ENCODE measurements around the gene CORO2A.

CORO2A gene

DNA sequence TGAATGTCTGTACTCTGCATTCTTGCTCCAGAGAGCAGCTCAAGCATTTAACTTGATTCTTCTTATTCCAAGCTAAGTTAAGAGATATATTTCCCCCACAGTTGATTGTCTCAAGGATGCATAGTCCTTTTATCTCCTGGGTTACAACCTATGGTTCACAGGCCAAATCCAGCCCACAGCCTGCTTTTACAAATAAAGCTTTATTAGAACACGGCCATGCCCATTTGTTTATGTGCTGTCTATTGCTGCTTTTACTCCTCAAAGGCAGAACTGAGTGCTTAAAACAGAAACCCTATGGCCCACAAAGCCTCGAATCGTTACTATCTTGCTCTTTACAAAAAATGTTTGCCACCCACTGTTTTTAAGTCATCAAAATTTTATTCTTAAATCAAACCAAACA is 37.2 kb upstream of the CORO2A start:
- no peak overlapping the region for H3K9ac ChIP-seq (ENCODE audit: low read length)
- peaks cover 57% of the 10 kb centered on the region for H3K4me1 ChIP-seq (ENCODE audit: control insufficient read depth, insufficient read depth, low read length)
- peaks cover 11% of the 10 kb centered on the region for H3K36me3 ChIP-seq (ENCODE audit: control insufficient read depth, insufficient read depth, low read length, severe bottlenecking)
- no peak overlapping the region for H3K4me3 ChIP-seq (ENCODE audit: low read length)
- H3K9me3 ChIP-seq (ENCODE audit: control insufficient read depth, low read length) = no peaks in the 10 kb centered on the region
- no peak for DNase-seq (ENCODE audit: low read depth)
- H3K27me3 ChIP-seq (replicated peaks; ENCODE audit: control insufficient read depth, insufficient read depth, low read length) = no peaks in the 10 kb centered on the region

DNA sequence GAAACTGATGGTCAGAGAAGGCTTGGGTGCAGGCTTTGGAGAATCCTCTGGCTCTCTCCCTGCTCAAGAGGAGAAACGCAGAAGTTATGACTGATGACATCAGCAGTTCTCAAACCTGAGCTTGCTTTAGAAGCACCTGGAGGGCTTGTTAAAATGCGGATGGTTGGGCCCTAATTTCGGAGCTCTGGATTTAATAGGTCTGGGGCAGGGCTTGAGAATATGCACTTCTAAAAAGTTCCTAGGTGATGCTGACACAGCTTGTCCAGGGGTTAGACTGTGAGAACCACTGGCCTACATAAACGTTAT is 36.6 kb upstream of the CORO2A start:
- H3K27me3 ChIP-seq (replicated peaks; ENCODE audit: control insufficient read depth, insufficient read depth, low read length) = no peaks in the 10 kb centered on the region

DNA sequence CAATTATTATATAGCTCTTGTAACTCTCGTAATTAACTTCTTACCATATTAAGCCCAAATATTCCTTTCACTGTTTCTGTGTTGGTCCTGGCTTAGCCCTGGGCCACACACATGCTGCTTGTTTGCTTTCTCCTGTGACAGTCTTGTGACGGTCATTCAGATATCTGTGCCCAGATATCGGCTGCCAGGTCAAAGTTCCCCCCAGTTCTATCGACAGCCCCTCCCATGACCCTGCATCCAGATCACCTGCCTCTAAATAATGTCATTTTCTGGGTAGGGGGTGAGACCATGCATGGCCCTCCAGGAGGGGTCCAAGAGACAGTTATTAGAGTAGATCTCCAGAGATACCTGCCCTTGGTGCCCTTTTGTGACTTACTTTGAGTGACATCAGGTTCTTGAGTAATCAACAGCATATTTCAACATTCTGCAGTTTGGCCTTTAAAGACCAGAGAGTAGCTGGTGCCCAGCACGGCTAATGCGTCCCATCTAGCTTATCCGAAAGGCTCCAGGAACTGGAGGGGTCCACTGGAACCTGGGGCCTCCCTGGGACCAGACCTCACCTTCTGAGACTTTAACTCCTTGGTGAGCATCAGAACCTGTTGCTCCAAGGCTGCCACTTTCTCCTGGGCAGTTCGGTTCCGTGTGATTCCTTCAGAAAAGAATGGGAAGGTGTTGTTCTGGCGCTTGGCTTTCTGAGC is 36.1 kb upstream of the CORO2A start:
- H3K4me3 ChIP-seq (ENCODE audit: low read length) = no peak overlapping the region
- no peak for DNase-seq (ENCODE audit: low read depth)
- H3K27me3 ChIP-seq (replicated peaks; ENCODE audit: control insufficient read depth, insufficient read depth, low read length) = no peaks in the 10 kb centered on the region
- H3K4me1 ChIP-seq (ENCODE audit: control insufficient read depth, insufficient read depth, low read length) = peaks cover 62% of the 10 kb centered on the region
- H3K9me3 ChIP-seq (ENCODE audit: control insufficient read depth, low read length) = no peaks in the 10 kb centered on the region
- H3K36me3 ChIP-seq (ENCODE audit: control insufficient read depth, insufficient read depth, low read length, severe bottlenecking) = peaks cover 11% of the 10 kb centered on the region
- no peak overlapping the region for H3K9ac ChIP-seq (ENCODE audit: low read length)

More for the DNA sequence above, 36.6 kb upstream of the CORO2A start:
- Histone ChIP-seq H3K4me3 (ENCODE audit: low read length) (no peak overlapping the region), H3K4me1 (ENCODE audit: control insufficient read depth, insufficient read depth, low read length) (peaks cover 62% of the 10 kb centered on the region), H3K9ac (ENCODE audit: low read length) (no peak overlapping the region), H3K9me3 (ENCODE audit: control insufficient read depth, low read length) (no peaks in the 10 kb centered on the region), H3K36me3 (ENCODE audit: control insufficient read depth, insufficient read depth, low read length, severe bottlenecking) (peaks cover 11% of the 10 kb centered on the region)
- DNase-seq (ENCODE audit: low read depth) = no peak

DNA sequence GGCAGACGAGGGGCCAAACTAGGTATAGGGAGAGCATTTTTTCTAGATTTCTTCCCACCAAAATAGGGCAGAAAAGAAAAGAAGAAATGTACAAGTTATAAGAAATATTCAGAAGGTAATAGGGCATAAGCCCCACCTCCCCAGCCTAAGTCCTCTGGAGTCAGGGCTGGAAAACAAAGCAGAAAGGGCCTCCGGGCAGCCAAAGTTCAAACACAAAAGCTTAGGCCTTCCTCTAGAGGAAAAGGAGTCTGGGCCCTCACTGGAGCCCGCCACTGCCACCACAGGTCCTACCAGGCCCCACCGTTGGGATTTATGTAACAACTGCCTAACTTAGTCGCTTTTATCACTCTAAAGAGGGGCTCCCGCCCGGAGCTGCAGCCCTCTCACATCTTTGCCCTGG is 35.4 kb upstream of the CORO2A start:
- Histone ChIP-seq H3K4me1 (ENCODE audit: control insufficient read depth, insufficient read depth, low read length) (peaks cover 62% of the 10 kb centered on the region), H3K36me3 (ENCODE audit: control insufficient read depth, insufficient read depth, low read length, severe bottlenecking) (peaks cover 8% of the 10 kb centered on the region), H3K9ac (ENCODE audit: low read length) (no peak overlapping the region), H3K27me3 (replicated peaks; ENCODE audit: control insufficient read depth, insufficient read depth, low read length) (no peaks in the 10 kb centered on the region), H3K4me3 (ENCODE audit: low read length) (no peak overlapping the region), H3K9me3 (ENCODE audit: control insufficient read depth, low read length) (no peaks in the 10 kb centered on the region)
- DNase-seq (ENCODE audit: low read depth) = no peak

DNA sequence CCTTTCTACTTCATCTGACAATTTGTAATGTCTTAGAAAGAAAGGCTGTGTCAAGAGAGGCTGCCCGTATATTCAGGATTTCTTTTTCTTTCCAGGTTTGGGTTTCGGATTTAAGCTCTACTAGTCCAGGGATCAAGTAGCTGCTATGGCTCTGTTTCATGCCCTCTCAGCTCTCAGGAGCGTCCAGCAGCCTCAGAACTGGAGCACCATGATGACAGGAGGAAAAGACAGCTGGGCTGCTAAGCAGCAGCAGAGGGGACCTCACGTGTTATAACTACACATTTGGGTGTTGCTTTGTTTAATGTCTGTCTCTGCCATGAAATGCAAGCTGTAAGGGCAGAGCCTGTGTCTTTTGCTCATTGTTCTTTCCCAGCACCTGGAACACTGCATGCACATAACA is 34.5 kb upstream of the CORO2A start:
- no peak for DNase-seq (ENCODE audit: low read depth)
- H3K4me3 ChIP-seq (ENCODE audit: low read length) = no peak overlapping the region
- H3K36me3 ChIP-seq (ENCODE audit: control insufficient read depth, insufficient read depth, low read length, severe bottlenecking) = peaks cover 6% of the 10 kb centered on the region
- no peak overlapping the region for H3K9ac ChIP-seq (ENCODE audit: low read length)
- H3K9me3 ChIP-seq (ENCODE audit: control insufficient read depth, low read length) = no peaks in the 10 kb centered on the region
- H3K27me3 ChIP-seq (replicated peaks; ENCODE audit: control insufficient read depth, insufficient read depth, low read length) = no peaks in the 10 kb centered on the region
- H3K4me1 ChIP-seq (ENCODE audit: control insufficient read depth, insufficient read depth, low read length) = peaks cover 63% of the 10 kb centered on the region

DNA sequence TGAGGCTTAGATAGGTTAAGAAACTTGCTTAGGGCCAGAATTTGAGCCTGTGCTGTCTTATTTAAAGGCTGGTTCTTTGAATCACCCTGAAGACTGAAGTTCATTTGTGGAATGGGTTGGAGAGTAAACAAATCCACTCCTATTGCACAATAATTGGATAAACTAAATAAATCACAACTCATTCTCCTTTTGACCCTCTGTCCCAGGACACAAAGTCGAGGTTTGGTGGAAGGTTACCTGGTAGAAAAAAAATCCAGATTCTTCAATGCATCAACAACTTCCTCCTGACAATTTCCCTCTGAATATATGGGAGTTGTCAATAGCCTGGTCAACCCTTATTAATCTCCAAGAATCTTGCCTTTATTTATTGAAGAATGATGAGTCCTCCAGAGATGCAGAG is 34.1 kb upstream of the CORO2A start:
- Histone ChIP-seq H3K9ac (ENCODE audit: low read length) (no peak overlapping the region), H3K36me3 (ENCODE audit: control insufficient read depth, insufficient read depth, low read length, severe bottlenecking) (peaks cover 6% of the 10 kb centered on the region), H3K4me1 (ENCODE audit: control insufficient read depth, insufficient read depth, low read length) (peaks cover 61% of the 10 kb centered on the region), H3K9me3 (ENCODE audit: control insufficient read depth, low read length) (no peaks in the 10 kb centered on the region), H3K4me3 (ENCODE audit: low read length) (no peak overlapping the region), H3K27me3 (replicated peaks; ENCODE audit: control insufficient read depth, insufficient read depth, low read length) (no peaks in the 10 kb centered on the region)
- DNase-seq (ENCODE audit: low read depth) = peak; percentile 67

DNA sequence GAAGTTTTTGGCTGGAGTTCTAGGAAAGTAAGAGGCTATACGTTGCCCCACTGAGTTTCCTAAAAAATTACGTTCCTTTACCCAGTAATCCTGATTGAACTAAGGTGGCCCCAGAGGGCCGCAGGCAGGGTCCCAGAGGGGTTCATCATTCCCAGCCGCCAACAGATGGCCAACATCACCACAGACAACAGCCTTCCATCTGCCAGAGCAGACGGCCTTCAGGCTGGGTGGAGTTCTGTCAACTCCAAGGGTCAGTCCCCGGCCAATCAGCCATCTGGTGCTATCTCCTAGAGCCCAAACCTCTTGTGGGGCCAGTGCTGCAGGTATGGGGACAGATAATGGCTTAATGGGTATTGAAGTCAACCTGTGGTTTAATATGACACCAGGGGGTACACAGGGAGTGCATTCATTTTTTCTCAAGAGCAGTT is 32.6 kb upstream of the CORO2A start:
- H3K36me3 ChIP-seq (ENCODE audit: control insufficient read depth, insufficient read depth, low read length, severe bottlenecking) = peaks cover 14% of the 10 kb centered on the region
- no peaks in the 10 kb centered on the region for H3K27me3 ChIP-seq (replicated peaks; ENCODE audit: control insufficient read depth, insufficient read depth, low read length)
- no peaks in the 10 kb centered on the region for H3K9me3 ChIP-seq (ENCODE audit: control insufficient read depth, low read length)
- H3K9ac ChIP-seq (ENCODE audit: low read length) = no peak overlapping the region
- H3K4me3 ChIP-seq (ENCODE audit: low read length) = no peak overlapping the region
- peaks cover 60% of the 10 kb centered on the region for H3K4me1 ChIP-seq (ENCODE audit: control insufficient read depth, insufficient read depth, low read length)
- DNase-seq (ENCODE audit: low read depth) = no peak

DNA sequence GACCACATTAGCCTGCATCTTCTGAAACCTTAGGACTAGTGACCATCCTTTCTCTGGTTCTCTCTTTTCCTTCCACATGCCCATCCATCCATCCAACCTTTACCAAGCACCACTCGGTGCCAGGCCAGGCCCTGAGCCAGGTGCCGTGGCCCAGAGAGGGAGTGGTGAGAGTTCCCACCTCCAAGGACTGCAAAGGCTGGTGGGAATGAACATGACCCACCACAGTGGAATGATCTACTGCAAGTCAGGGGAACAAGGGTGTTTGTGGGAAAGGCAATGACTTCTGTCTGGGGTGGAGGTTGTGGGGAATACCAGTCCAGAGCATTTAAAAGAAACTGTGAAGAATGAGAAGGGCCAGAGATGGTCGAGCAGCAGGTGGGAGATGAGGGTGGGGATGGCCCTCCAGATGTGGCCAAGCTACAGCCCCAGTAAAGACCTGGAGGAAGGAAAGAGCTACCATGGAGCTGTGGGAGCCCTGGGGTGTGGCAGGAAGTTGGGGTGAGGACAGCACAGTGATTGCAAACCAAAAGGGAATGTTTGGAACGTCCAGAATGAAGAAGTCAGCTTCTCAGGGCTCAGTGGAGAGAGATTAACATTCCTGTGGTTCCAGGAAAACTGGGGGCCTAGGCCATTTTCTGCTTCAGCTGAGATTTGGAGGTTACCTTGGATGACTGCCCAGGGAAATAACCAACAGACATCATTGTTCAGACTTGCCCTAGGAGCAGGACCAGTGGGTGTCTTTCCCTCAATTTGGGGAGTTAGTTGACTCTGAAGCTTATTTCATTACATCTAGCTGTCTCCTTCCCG is 30.7 kb upstream of the CORO2A start:
- Histone ChIP-seq H3K27me3 (replicated peaks; ENCODE audit: control insufficient read depth, insufficient read depth, low read length) (no peaks in the 10 kb centered on the region), H3K4me1 (ENCODE audit: control insufficient read depth, insufficient read depth, low read length) (peaks cover 47% of the 10 kb centered on the region), H3K4me3 (ENCODE audit: low read length) (no peak overlapping the region)

DNA sequence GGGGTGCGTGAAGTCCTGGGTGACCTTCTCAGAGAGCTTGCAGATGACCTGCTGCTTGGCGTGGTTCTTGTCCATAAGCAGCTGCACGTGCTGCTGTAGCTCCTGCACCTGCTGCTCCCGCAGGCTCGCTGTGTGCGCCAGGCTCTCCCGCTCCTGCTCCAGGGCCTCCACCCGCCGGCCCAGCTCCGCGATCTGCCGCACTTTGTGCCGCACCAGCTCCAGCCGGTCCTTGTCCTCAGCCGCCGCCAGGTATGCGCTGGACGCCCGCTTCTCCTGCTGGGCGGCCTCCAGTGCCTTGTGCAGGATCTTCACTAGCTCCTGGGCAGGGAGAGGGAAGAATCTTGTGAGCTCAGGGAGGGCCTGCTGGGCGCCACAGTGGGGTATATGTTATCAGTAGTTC is 28.5 kb upstream of the CORO2A start:
- no peak overlapping the region for H3K9ac ChIP-seq (ENCODE audit: low read length)
- H3K36me3 ChIP-seq (ENCODE audit: control insufficient read depth, insufficient read depth, low read length, severe bottlenecking) = peaks cover 17% of the 10 kb centered on the region
- no peaks in the 10 kb centered on the region for H3K9me3 ChIP-seq (ENCODE audit: control insufficient read depth, low read length)
- no peaks in the 10 kb centered on the region for H3K27me3 ChIP-seq (replicated peaks; ENCODE audit: control insufficient read depth, insufficient read depth, low read length)
- peaks cover 28% of the 10 kb centered on the region for H3K4me1 ChIP-seq (ENCODE audit: control insufficient read depth, insufficient read depth, low read length)
- DNase-seq (ENCODE audit: low read depth) = no peak
- no peak overlapping the region for H3K4me3 ChIP-seq (ENCODE audit: low read length)

More for the DNA sequence above, 30.7 kb upstream of the CORO2A start:
- Histone ChIP-seq H3K9me3 (ENCODE audit: control insufficient read depth, low read length) (no peaks in the 10 kb centered on the region), H3K9ac (ENCODE audit: low read length) (peak overlapping the region; percentile 67), H3K36me3 (ENCODE audit: control insufficient read depth, insufficient read depth, low read length, severe bottlenecking) (peaks cover 18% of the 10 kb centered on the region)
- DNase-seq (ENCODE audit: low read depth) = peak; percentile 90

DNA sequence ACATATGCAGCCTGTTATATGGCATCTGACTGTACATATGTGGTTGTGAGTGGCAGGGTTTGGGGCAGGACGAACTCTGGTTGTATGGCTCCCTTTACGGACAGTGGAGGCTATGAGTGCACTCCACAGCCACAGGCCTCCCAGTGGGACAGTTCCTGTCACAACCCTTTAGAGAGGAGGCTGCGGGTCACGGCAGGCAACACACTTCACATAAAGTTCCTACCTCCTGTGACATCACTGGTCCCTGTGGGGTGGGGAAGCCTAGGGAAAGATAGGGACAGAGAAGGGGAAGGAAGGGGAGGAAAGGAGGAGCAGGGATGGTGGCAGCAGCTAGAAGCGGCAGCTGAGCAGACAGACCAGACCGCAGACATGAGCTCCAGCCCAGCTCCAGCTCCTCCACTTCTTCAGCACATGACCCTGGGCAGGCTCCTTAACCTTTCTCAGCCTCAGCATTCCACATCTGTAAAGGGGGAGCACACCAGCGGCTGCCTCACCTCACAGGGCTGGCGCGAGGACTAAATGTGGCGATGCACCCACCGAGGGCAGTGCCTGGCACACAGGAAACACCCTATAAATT is 27.4 kb upstream of the CORO2A start:
- no peak for DNase-seq (ENCODE audit: low read depth)
- Histone ChIP-seq H3K36me3 (ENCODE audit: control insufficient read depth, insufficient read depth, low read length, severe bottlenecking) (peaks cover 17% of the 10 kb centered on the region), H3K9me3 (ENCODE audit: control insufficient read depth, low read length) (no peaks in the 10 kb centered on the region), H3K27me3 (replicated peaks; ENCODE audit: control insufficient read depth, insufficient read depth, low read length) (no peaks in the 10 kb centered on the region), H3K4me3 (ENCODE audit: low read length) (no peak overlapping the region), H3K9ac (ENCODE audit: low read length) (no peak overlapping the region), H3K4me1 (ENCODE audit: control insufficient read depth, insufficient read depth, low read length) (peaks cover 25% of the 10 kb centered on the region)

DNA sequence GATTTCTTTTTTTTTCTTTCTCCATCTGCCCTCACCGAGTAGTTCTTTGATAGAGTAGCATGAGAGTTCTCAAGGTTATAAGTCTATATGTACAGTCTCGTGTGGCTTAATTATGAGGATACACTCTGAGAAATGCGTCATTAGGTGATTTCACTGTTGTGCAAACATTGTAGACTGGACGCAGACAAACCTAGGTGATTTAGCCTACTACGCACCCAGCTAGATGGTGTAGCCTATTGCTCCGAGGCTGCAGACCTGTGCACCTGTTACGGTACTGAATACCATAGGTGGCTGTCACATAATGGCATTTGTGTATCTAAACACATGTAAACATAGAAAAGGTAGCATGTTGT is 26.9 kb upstream of the CORO2A start:
- no peak overlapping the region for H3K4me3 ChIP-seq (ENCODE audit: low read length)
- H3K9me3 ChIP-seq (ENCODE audit: control insufficient read depth, low read length) = no peaks in the 10 kb centered on the region
- no peak overlapping the region for H3K9ac ChIP-seq (ENCODE audit: low read length)
- DNase-seq (ENCODE audit: low read depth) = no peak
- H3K4me1 ChIP-seq (ENCODE audit: control insufficient read depth, insufficient read depth, low read length) = peaks cover 22% of the 10 kb centered on the region
- H3K27me3 ChIP-seq (replicated peaks; ENCODE audit: control insufficient read depth, insufficient read depth, low read length) = no peaks in the 10 kb centered on the region
- H3K36me3 ChIP-seq (ENCODE audit: control insufficient read depth, insufficient read depth, low read length, severe bottlenecking) = peaks cover 17% of the 10 kb centered on the region

Data from adipocyte (in vitro differentiated cells).